ENCODE results near the gene PTPRG.
"Not testable (repeated sequence)": the region's sequence is repeated elsewhere in the genome, so short reads cannot be mapped to it uniquely, and the experiment has no call there.

Gene PTPRG

DNA sequence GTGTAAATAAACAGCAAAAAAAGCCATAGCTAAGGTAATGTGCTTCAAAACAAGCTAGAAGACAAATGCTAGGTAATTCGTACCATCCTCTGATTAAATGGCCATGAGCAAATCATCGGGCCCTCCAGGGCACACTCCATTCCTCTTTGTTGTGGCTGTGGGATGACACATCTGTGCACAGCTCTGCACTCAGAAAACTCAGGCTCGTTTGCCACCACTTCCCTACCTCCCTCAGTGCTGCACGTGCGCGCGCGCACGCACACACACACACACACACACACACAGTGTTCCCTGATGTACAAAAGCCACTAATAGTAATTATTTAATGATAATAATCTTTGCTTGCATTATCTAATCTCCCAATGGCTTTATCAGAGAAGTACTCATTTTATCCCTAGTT is 475.4 kb downstream of the PTPRG start:
- H3K79me2 ChIP-seq (ENCODE audit: control insufficient read depth, low read length) = no peaks in the 10 kb centered on the region
- H3K4me3 ChIP-seq (ENCODE audit: low read length) = no peak overlapping the region
- no peaks in the 10 kb centered on the region for H3K4me1 ChIP-seq (ENCODE audit: control insufficient read depth, low read length)
- TF ChIP-seq, protein P1, sequence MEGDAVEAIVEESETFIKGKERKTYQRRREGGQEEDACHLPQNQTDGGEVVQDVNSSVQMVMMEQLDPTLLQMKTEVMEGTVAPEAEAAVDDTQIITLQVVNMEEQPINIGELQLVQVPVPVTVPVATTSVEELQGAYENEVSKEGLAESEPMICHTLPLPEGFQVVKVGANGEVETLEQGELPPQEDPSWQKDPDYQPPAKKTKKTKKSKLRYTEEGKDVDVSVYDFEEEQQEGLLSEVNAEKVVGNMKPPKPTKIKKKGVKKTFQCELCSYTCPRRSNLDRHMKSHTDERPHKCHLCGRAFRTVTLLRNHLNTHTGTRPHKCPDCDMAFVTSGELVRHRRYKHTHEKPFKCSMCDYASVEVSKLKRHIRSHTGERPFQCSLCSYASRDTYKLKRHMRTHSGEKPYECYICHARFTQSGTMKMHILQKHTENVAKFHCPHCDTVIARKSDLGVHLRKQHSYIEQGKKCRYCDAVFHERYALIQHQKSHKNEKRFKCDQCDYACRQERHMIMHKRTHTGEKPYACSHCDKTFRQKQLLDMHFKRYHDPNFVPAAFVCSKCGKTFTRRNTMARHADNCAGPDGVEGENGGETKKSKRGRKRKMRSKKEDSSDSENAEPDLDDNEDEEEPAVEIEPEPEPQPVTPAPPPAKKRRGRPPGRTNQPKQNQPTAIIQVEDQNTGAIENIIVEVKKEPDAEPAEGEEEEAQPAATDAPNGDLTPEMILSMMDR (IDR thresholded peaks at IDR 0.05; ENCODE audit: low read depth, low read length, poor library complexity, severe bottlenecking) = no peak
- TF ChIP-seq EZH2phosphoT487 (IDR thresholded peaks at IDR 0.05; ENCODE audit: borderline replicate concordance, low read length) = no peak
- no peaks in the 10 kb centered on the region for H3K9me2 ChIP-seq (replicated peaks; ENCODE audit: control insufficient read depth, low read length)
- no peaks in the 10 kb centered on the region for H3K36me3 ChIP-seq (ENCODE audit: control insufficient read depth, low read length)
- H3K9me3 ChIP-seq (ENCODE audit: control insufficient read depth, insufficient read depth, low read length) = no peaks in the 10 kb centered on the region
- H3F3A ChIP-seq (ENCODE audit: control insufficient read depth, insufficient read depth) = no peaks in the 10 kb centered on the region
- no peak overlapping the region for H3K27ac ChIP-seq (ENCODE audit: low read depth, low read length)
- no peak overlapping the region for H3K4me2 ChIP-seq (ENCODE audit: low read length)
- H4K20me1 ChIP-seq (ENCODE audit: control insufficient read depth, insufficient read depth, low read depth, low read length) = no peaks in the 10 kb centered on the region
- peaks cover 4% of the 10 kb centered on the region; the same call in 1 of the 2 replicates for H3K27me3 ChIP-seq (ENCODE audit: control insufficient read depth, low read length)

DNA sequence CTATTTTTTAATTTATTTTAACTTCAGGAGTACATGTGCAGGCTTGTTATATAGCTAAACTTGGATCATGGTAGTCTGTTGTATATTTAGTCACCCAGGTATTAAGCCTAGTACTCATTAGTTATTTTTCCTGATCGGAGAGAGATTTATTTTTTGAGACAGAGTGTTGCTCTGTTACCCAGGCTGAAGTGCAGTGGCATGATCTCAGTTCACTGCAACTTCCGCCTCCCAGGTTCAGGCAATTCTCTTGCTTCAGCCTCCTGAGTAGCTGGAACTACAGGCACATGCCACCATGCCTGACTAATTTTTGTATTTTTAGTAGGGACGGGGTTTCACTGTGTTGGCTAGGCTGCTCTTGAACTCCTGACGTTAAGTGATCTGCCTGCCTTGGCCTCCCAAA is 477.4 kb downstream of the PTPRG start:
- not testable (repeated sequence) for H3K36me3 ChIP-seq (ENCODE audit: control insufficient read depth, low read length); H3K4me2 ChIP-seq (ENCODE audit: low read length); H3K4me1 ChIP-seq (ENCODE audit: control insufficient read depth, low read length); H3K27ac ChIP-seq (ENCODE audit: low read depth, low read length); H3K27me3 ChIP-seq (ENCODE audit: control insufficient read depth, low read length); H4K20me1 ChIP-seq (ENCODE audit: control insufficient read depth, insufficient read depth, low read depth, low read length); H3K9me3 ChIP-seq (ENCODE audit: control insufficient read depth, insufficient read depth, low read length); H3K9me2 ChIP-seq (replicated peaks; ENCODE audit: control insufficient read depth, low read length); H3K79me2 ChIP-seq (ENCODE audit: control insufficient read depth, low read length); H3F3A ChIP-seq (ENCODE audit: control insufficient read depth, insufficient read depth); H3K4me3 ChIP-seq (ENCODE audit: low read length)

DNA sequence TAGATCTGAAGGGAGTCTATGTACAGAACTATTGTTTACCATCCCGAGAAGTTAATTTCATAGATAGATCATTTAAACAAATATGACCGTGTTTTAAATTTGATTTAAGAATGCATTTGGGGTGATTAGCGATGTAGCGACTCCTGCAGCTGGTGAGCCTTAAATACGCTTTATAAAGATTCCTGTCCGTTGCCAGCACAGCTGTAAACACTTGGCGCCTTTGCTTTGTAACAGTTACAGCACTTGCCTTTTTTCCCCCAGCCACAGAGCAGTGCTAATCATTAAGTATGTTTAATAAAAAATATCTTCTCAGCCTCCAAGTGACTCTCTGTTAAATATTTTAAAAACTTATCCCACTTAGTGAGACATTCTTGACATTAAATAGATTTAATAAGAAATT is 478.2 kb downstream of the PTPRG start:
- H3K9me2 ChIP-seq (replicated peaks; ENCODE audit: control insufficient read depth, low read length) = no peaks in the 10 kb centered on the region
- H3K9me3 ChIP-seq (ENCODE audit: control insufficient read depth, insufficient read depth, low read length) = no peaks in the 10 kb centered on the region
- no peaks in the 10 kb centered on the region for H3K36me3 ChIP-seq (ENCODE audit: control insufficient read depth, low read length)
- H3K4me3 ChIP-seq (ENCODE audit: low read length) = no peak overlapping the region
- TF ChIP-seq EZH2phosphoT487 (IDR thresholded peaks at IDR 0.05; ENCODE audit: borderline replicate concordance, low read length) = no peak
- TF ChIP-seq, protein P1 (IDR thresholded peaks at IDR 0.05; ENCODE audit: low read depth, low read length, poor library complexity, severe bottlenecking) = no peak
- H3K4me1 ChIP-seq (ENCODE audit: control insufficient read depth, low read length) = no peaks in the 10 kb centered on the region
- no peaks in the 10 kb centered on the region for H3K79me2 ChIP-seq (ENCODE audit: control insufficient read depth, low read length)
- H3K4me2 ChIP-seq (ENCODE audit: low read length) = no peak overlapping the region
- H3F3A ChIP-seq (ENCODE audit: control insufficient read depth, insufficient read depth) = no peaks in the 10 kb centered on the region
- H3K27me3 ChIP-seq (ENCODE audit: control insufficient read depth, low read length) = no peaks in the 10 kb centered on the region
- no peaks in the 10 kb centered on the region for H4K20me1 ChIP-seq (ENCODE audit: control insufficient read depth, insufficient read depth, low read depth, low read length)
- no peak overlapping the region for H3K27ac ChIP-seq (ENCODE audit: low read depth, low read length)

DNA sequence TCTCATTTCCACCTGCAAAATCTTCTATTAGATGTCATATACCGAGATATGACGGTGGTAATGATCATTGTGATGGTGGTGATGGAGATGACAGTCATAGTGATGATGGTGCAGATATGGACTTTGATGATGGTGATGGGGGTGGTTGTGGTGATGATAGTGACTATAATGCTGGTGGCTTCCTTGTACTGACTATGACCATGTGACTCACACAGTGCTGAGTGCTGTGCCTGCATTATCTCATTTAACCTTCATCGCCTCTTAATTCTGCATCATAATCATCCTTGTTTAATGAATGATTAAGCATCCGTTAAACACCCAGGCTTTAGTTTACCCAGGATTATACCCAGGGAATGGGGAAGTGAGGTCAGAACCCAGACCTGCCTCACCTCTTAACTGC is 480.3 kb downstream of the PTPRG start:
- Histone ChIP-seq H3K4me2 (ENCODE audit: low read length) (no peak overlapping the region), H3K36me3 (ENCODE audit: control insufficient read depth, low read length) (no peaks in the 10 kb centered on the region), H4K20me1 (ENCODE audit: control insufficient read depth, insufficient read depth, low read depth, low read length) (no peaks in the 10 kb centered on the region), H3K4me3 (ENCODE audit: low read length) (no peak overlapping the region), H3F3A (ENCODE audit: control insufficient read depth, insufficient read depth) (no peaks in the 10 kb centered on the region), H3K4me1 (ENCODE audit: control insufficient read depth, low read length) (no peaks in the 10 kb centered on the region), H3K9me2 (replicated peaks; ENCODE audit: control insufficient read depth, low read length) (no peaks in the 10 kb centered on the region), H3K9me3 (ENCODE audit: control insufficient read depth, insufficient read depth, low read length) (no peaks in the 10 kb centered on the region), H3K27me3 (ENCODE audit: control insufficient read depth, low read length) (no peaks in the 10 kb centered on the region), H3K27ac (ENCODE audit: low read depth, low read length) (no peak overlapping the region), H3K79me2 (ENCODE audit: control insufficient read depth, low read length) (no peaks in the 10 kb centered on the region)
- no peak for TF ChIP-seq EZH2phosphoT487 (IDR thresholded peaks at IDR 0.05; ENCODE audit: borderline replicate concordance, low read length)
- TF ChIP-seq, protein P1 (IDR thresholded peaks at IDR 0.05; ENCODE audit: low read depth, low read length, poor library complexity, severe bottlenecking) = no peak

Data from DOHH2 (cell line).